Osteocyte (in vitro differentiated cells): Measurements from ENCODE around the gene PVR. TPM values are rescaled to one million over a fixed set of nuclear protein-coding genes. Genes with fewer than 3 reads are reported as not detected.

Experiments
- DNase-seq: peaks from one replicate; pipeline ENCODE4 v3.0.0; 2021; ENCODE audit warnings: mixed read lengths; ENCODE audit not compliant: unreplicated experiment; ENCODE audit errors: extremely low spot score
- H3K27ac Mint-ChIP-seq: one replicate; pipeline ENCODE4 v1.8.0; 2021; ENCODE audit warnings: mild to moderate bottlenecking, mixed read lengths; ENCODE audit not compliant: unreplicated experiment
- H3K27me3 Mint-ChIP-seq: one replicate; pipeline ENCODE4 v1.8.0; 2021; ENCODE audit warnings: mixed read lengths; ENCODE audit not compliant: unreplicated experiment
- H3K36me3 Mint-ChIP-seq: one replicate; pipeline ENCODE4 v1.8.0; 2021; ENCODE audit warnings: mixed read lengths; ENCODE audit not compliant: unreplicated experiment
- H3K4me1 Mint-ChIP-seq: one replicate; pipeline ENCODE4 v1.8.0; 2021; ENCODE audit warnings: mixed read lengths; ENCODE audit not compliant: unreplicated experiment
- H3K4me3 Mint-ChIP-seq: one replicate; pipeline ENCODE4 v1.8.0; 2021; ENCODE audit warnings: mild to moderate bottlenecking, moderate library complexity, mixed read lengths; ENCODE audit not compliant: unreplicated experiment
- H3K9me3 Mint-ChIP-seq: one replicate; pipeline ENCODE4 v1.8.0; 2021; ENCODE audit warnings: mixed read lengths; ENCODE audit not compliant: unreplicated experiment
- total RNA-seq: library from RNA; stranded (reverse); gene quantifications from 2 replicates; pipeline ENCODE4 v1.2.1, GENCODE V29; 2021
- TF ChIP-seq, protein P1 (sequence below): fragments of 200-600 bp; sonication (generic); IDR thresholded peaks from 2 replicates; pipeline ENCODE4 v1.5.0; 2021; ENCODE audit warnings: antibody characterized with exemption, mild to moderate bottlenecking, moderate library complexity

Gene PVR
- total RNA-seq, 1 donor from 2014 or later, result 31.4 TPM

DNA sequence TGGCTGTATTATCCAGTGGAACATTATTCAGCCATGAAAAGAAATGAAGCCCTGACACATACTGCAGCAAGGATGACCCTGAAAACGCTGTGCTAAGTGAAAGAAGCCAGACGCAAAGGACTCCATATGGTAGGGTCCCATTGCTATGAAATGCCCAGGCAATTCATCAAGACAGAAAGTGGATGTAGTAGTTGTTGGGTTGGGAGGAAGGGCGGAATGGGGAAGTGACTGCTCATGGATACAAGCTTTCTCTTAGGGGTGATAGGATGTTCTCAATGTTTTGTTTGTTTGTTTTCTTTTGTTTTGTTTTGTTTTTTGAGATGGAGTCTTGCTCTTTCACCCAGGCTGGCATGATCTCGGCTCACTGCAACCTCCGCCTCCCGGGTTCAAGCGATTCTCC, 44.2 kb downstream of the PVR start:
- H3K4me3 Mint-ChIP-seq, result no peak overlapping the region
- H3K27me3 Mint-ChIP-seq, result no peaks in the 10 kb centered on the region
- no peak overlapping the region for H3K27ac Mint-ChIP-seq
- H3K36me3 Mint-ChIP-seq, result no peaks in the 10 kb centered on the region
- TF ChIP-seq, protein P1, sequence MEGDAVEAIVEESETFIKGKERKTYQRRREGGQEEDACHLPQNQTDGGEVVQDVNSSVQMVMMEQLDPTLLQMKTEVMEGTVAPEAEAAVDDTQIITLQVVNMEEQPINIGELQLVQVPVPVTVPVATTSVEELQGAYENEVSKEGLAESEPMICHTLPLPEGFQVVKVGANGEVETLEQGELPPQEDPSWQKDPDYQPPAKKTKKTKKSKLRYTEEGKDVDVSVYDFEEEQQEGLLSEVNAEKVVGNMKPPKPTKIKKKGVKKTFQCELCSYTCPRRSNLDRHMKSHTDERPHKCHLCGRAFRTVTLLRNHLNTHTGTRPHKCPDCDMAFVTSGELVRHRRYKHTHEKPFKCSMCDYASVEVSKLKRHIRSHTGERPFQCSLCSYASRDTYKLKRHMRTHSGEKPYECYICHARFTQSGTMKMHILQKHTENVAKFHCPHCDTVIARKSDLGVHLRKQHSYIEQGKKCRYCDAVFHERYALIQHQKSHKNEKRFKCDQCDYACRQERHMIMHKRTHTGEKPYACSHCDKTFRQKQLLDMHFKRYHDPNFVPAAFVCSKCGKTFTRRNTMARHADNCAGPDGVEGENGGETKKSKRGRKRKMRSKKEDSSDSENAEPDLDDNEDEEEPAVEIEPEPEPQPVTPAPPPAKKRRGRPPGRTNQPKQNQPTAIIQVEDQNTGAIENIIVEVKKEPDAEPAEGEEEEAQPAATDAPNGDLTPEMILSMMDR, result no peak
- no peak for DNase-seq
- peaks cover 28% of the 10 kb centered on the region for H3K4me1 Mint-ChIP-seq
- H3K9me3 Mint-ChIP-seq, result no peaks in the 10 kb centered on the region

- peak; percentile 90 for DNase-seq
- Mint-ChIP-seq H3K4me1 (peaks cover 25% of the 10 kb centered on the region), H3K36me3 (no peaks in the 10 kb centered on the region), H3K27ac (no peak overlapping the region), H3K9me3 (no peaks in the 10 kb centered on the region), H3K4me3 (no peak overlapping the region), H3K27me3 (no peaks in the 10 kb centered on the region)
- TF ChIP-seq, protein P1, result peak; percentile 97
Measured at GRCh38 chr19:44689290-44690130, 45.8 kb downstream of the PVR start.

- H3K4me1 Mint-ChIP-seq, result peaks cover 21% of the 10 kb centered on the region
- H3K27me3 Mint-ChIP-seq, result no peaks in the 10 kb centered on the region
- no peak for DNase-seq
- no peak overlapping the region for H3K4me3 Mint-ChIP-seq
- TF ChIP-seq, protein P1, result no peak
- no peaks in the 10 kb centered on the region for H3K9me3 Mint-ChIP-seq
- no peak overlapping the region for H3K27ac Mint-ChIP-seq
- H3K36me3 Mint-ChIP-seq, result no peaks in the 10 kb centered on the region
Measured at GRCh38 chr19:44690131-44690440, 46.4 kb downstream of the PVR start.

DNA sequence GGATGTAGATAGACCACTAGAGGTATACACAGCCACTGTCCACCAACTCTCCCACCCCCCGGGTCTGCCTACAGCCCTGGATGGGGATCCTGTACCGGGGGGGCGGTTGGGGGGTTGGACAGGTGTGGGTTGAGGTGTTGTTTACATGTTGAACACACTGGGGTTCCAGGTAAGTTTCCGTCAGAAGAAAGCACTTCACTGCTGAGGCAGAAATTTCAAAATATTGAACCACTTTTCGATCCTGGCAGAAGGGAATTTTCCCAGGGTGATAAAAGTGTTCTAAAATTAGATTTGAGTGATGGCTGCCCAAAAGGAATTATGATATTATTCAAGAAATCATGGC, 48.6 kb downstream of the PVR start:
- Mint-ChIP-seq H3K27me3 (no peaks in the 10 kb centered on the region), H3K4me1 (peaks cover 13% of the 10 kb centered on the region), H3K4me3 (no peak overlapping the region), H3K36me3 (no peaks in the 10 kb centered on the region), H3K27ac (no peak overlapping the region), H3K9me3 (no peaks in the 10 kb centered on the region)
- TF ChIP-seq, protein P1, result no peak
- DNase-seq, result no peak

- no peaks in the 10 kb centered on the region for H3K36me3 Mint-ChIP-seq
- no peaks in the 10 kb centered on the region for H3K9me3 Mint-ChIP-seq
- DNase-seq, result no peak
- H3K27ac Mint-ChIP-seq, result no peak overlapping the region
- H3K4me1 Mint-ChIP-seq, result peaks cover 10% of the 10 kb centered on the region
- H3K27me3 Mint-ChIP-seq, result no peaks in the 10 kb centered on the region
- no peak overlapping the region for H3K4me3 Mint-ChIP-seq
- TF ChIP-seq, protein P1, result peak; percentile 30
Measured at GRCh38 chr19:44694184-44694579, 50.5 kb downstream of the PVR start.
